Measurements from ENCODE around the gene ADAT3.

The ADAT3 gene

DNA sequence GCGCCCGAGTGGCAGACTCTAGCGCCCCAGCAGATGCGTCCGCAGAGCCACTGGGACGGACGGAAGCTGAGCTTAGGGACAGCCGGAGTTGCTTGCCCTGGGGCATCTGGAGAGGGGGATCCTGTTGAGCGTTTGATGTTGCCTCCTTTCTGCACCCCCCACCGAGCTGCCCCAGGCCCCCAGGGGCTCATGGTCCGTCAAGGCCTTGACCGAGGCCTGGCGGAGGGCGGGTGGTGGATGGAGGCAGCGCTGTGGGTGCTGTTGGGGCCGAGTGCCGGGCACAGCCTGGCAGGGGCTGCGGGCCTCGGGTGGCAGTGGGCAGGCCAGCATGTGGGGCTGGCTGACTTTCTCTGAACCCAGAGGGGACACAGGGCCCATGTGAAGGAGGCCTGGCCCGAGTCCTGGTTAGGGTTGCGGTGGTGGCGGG lies 38.5 kb downstream of the ADAT3 start:
- no peak for DNase-seq

DNA sequence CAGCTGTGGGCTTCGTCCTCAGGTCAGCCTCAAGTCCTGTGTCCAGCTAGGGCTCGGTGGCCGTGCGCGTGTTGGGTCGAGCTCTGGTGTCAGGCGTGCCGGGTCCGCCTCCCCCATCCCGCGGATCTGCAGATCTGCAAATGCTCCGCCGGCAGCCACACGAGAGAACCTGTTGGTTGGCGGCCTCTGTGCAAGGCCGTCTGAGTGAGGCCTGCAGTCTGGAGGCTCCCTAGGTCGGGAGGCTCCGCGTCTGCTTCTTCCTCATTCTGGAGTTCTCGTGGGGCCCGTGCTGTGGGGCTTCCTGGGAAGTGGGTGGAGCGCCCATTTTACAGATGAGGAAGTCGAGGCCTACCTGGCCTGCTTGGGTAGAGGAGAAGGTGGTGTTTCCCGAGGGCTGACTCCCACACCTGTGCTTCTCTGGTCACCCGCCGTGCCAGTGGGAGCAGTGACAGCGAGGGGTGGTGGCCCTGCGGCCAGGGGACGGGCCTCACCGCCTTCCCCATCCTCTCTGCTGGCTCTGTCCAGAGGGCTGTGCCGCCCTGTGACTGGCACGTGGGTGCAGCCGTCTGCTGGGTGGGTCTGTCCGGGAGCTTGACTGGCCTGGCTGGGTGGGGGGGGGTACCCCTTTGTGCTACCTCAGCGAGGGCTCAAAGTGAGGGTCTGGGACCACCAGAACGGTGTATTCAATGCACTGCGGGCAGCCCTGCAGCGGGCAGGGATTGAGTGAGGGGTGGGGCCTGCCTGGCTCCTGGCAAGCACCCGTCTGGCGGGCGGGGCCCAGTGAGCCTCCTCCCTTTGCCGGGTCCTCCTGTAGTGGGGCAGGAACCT lies 39.1 kb downstream of the ADAT3 start:
- no peak for DNase-seq

DNA sequence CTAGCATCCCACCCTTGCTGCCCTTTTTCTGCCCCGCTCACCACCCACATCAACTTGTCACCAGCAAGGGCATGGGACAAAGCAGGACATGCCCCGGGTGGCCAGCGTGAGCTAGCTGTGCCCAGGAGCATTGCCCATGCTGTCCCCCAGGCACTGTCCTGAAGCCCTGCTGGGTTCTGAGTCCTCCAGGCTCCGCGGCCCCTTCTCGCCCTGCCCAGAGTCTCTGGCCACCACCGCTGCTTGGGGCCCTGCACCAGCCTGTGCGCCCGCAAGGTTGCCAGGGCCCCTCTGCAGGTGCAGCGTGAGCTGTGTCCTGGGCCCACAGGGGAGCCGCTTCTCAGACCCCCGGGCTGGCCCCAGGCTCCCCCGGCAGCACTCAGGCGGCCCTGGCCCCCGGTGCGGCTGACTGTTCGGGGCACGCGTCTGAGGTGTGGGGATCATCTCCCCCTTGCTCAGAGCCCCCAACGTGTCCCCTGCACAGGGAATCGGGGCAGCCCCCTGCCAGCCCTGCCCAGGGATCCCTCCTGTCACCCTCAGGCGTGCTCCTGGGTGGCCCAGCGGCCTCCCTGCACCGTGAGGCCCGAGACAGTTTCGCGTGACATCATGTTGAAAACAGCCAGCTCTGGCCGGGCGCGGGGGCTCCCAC lies 39.8 kb downstream of the ADAT3 start:
- DNase-seq = no peak

DNA sequence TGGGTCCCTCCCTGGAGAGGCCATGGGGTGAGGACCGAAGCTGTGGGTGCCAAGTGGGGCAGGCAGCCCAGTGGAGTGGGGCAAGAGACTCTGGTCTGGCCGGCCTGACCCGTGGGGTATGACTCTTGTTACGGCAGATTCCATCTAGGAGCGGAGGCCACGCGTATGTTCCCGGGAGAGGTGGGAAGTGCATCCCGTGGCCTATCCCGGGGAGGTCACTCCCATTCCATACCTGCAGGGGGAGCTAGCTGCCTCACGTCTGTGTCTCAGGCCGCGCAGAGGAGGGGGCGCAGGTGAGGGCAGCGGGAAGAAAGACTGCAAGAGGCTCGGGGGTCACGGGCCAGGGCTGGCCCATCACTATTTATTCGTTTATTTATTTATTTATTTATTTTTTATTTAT lies 40.7 kb downstream of the ADAT3 start:
- no peak for DNase-seq

DNA sequence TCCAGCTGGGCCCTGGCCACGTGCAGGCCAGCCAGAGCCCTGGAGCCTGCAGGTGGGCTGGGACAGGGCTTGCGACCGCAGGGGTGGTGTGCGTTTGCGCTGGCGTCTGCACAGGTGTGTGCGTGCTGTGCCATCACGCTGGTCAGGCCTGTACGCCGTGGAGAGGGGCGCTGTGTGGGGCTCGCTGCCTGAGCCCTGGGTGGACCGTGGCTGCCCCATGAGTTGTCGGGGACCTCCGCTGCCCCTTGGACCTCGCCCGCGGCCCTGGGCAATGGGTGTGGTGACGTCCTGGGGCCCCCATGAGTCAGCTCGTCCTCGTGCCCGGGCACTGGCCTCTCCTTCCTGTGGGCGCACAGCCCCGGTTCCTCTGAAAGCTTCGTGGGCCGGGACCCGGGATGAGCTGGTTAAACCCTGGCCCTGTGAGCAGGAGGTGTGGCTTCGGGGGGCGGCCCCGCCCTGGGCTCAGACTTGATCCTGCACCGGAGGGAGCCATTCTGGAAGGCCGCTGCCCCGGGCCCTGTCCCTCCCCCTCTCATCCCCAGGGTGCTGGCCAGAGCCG lies 42.5 kb downstream of the ADAT3 start:
- no peak for DNase-seq

DNA sequence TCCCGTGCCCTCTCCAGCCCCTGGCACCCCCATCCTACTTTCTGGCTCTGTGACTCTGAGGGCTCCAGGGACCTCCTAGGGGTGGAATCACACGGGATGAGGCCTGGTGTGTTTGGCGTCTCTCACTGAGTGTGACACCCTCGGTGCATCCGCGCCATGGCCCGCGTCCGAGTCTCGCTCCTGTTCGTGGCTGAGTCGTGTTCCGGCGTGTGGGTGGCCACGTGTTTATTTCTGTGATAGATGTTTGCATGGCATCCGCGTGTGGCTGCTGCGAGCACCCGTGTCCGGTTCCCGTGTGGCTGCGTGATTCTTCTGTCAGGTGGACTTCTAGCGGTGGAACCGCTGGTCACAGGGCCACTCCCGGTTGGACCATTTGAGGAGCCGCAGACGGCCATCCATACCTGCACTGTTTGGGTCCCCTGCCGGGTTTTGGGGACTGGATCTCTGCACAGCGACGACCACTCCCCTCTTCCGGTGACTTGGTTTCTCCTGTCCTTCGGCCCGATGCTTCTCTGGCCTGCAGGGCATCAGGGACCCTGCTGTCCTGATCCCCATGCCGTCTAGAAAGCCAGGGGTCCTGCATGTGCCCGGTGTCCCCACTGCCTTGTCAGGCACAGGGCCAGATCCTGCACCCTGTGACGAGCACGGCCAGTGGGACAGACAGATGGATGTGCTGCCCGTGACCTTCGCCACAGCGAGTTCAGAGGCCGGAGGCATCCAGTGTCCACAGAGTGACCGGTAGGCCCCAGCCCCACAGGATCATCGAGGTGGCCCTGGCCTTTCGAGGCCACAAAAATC lies 44.3 kb downstream of the ADAT3 start:
- no peak for DNase-seq

DNA sequence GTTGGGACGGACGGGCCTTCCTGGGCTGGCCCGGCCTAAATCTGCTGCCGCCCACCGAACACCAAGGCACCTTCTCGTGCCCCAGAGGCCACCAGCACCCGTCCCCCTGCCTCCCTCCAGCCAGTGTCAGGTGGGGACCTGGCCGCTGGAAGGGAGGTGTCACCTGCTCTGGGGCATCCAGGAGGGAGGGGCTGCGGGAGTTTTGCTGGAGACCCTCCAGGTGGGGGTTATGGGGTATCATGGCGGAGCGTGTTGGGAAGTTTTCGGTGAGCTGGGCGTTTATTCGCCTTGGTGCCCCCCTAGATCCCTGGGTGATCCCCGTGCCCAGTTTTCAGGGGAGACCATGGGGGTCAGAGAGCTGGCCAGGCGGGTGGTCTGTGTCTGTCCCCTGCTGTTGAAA lies 45.4 kb downstream of the ADAT3 start:
- no peak for DNase-seq

DNA sequence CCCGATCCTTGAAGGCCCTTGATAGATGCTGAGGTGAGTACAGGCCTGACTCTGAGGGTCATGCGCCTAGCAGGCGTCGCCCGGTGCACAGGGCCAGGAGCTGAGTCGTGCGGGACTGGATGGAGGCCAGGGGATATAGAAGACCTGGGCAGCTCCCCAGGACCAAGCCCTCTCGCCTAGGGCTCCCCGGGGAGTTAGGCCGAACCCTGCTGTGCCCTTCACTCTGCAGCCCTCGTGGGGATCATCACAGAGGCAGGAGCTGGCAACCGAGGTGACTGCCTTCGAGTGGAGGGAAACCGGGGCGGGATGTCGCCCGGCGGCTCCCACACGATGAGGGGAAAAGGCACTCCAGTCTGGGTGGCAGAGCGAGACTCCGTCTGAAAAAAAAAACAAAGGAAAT lies 47.4 kb downstream of the ADAT3 start:
- no peak for DNase-seq

DNA sequence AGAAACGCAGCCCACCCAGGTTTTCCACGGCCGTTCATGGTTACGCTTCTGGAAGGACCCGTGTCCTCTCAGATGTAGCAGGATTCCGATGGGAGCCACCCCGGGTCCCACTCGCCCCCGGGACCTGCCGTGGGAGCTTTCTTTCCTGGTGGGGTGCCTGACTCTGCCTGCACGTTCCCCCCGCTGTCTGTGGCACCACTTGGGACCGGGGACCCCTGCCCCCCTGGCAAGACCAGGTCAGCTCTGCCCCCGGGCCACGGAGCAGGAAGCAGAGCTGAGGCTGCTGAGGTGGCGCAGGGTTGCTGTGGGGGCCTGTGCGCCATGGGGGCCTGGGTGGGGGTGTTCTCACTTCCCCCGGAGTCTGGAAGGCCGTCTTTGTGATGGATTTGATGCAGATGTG lies 47.8 kb downstream of the ADAT3 start:
- DNase-seq = no peak

DNA sequence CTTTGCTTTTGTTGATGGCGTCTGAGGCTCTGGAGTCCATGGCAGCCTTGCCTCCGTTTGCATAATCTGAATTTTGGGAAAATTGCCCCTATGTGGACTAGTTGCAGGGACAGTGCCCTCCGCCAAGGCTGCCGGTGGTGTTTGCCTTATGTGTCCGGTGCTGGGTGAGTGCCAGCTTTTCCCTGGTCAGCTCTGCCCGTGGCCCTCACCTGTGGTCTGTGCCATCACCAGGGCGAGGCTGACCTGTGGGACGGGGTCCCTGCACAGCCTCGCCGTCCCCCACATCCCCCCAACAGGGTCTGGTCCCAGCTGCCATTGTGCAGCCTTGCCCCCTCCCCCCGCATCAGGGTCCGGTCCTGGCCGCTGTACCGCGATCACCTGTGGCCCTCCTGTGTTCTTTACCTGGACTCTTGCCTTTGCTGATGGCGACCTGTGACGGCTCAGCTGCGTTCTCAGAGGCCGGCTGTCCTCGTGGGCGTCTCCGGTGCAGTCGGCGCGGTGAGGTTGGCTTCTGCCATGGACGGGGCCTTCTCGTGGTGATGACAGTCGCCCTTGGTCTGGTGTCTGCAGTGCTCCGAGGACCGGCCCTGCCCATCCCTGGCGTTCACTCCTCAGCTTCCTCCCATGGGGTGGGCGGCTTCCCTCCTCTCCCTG lies 48.4 kb downstream of the ADAT3 start:
- DNase-seq = no peak

DNA sequence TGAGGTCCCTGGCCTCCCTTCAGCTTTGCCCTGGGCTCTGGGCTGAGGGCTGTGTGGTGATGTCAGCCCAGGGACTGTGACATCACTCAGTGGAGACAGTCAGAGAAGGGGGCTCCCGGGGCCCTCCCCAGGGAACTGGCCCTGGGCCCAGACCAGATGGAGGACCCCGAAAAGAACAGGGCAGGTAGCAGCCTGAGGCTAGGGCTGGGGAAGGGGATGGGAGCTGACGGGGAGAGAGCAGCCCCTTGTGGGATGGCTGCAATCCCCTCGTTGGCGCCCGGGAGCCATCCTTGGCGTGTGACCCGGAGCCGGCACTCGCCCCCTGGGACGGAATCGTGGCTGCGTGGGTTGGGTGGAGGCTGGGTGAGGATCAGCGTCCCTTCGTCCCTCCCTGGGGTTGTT lies 49.3 kb downstream of the ADAT3 start:
- DNase-seq = no peak

DNA sequence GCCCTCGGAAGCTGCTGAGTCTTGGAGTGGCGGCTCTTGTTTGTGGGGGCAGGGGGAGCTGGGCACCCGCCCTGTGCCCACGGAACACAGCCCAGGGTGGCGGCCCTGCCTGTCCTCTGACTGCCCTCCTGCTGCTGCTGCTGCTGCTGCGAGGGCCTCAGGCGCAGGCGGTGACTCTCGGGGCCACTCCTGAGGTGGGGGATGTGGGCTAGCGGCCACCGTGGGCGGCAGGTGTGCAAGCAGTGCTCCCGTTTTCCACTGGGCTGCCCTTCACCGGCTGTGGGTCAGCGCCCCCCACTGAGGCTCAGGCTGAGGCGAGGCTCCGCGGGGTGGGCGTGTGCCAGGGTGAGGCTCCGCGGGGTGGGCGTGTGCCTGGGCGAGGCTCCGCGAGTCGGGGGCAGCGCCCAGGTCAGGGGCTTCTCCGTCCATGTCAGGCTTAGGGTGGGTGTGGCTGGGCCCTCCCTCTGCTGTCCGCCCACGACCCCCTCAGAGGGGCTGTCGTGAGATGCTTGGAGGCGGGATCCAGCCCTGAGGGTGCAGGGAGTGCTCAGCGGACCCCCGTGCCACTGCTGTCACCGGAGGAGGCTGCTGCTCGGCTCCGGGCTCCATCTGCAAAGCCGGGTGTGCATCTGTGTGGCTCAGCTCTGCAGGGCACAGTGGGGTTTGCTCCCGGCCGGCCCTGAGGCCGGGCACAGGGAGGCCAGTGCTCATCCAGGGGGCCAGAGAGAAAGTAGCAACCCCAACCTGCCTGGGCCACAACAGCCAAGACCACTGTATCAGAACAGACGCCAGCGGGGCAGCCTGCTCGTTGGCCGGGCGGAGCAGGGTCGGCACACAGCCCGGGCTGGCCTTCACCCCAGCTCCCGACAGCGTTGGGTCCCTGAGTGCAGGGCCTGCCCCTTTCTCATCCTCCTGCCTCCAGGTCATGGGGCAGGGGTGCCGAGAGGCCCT lies 50.2 kb downstream of the ADAT3 start:
- DNase-seq = no peak

DNA sequence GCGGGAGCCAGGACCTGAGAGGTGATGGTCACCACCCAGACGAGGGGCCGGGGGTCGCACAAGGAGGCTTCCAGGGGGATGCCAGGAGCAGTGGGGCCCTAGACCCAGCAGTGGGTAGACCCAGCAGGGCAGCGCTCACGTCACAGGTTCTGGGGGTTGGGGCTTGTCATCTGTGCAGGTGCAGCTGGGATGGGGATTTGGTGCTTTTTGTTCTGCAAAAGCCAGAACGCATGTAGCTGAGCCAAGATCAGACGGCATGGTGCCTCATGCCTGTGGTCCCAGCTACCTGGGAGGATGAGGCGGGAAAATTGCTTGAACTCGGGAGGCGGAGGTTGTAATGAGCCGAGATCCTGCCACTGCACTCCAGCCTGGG lies 50.9 kb downstream of the ADAT3 start:
- no peak for DNase-seq

DNA sequence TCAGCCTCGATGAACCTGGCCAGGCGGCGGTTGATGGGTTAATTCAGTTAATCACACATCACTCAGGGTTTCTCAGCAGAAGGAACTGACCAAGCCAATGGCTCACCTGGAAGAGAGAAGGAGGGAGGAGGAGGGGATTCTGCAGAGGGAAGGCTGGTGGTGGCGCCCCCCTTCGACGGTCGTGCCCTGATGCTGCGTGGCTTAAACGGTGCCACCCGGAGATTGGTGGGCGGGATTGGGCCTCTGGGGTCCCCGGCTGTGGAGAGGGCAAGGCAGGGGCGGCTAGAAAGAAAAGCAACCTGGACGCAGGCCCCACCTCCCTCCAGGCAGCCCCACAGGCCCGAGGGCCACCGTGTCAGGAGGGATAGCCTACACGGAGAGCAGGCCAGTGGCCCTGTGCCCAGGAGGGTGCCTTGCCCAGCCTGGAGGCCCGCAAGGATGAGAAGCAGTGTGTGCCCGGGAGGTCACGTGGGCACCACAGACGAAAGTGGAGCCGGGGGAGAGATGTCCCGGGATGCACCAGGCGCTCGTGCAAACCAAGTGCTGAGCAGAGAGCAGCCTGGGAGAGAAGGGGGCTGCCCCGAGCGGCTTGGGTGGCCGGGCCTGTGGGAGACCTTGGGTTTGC lies 51.8 kb downstream of the ADAT3 start:
- DNase-seq = no peak

DNA sequence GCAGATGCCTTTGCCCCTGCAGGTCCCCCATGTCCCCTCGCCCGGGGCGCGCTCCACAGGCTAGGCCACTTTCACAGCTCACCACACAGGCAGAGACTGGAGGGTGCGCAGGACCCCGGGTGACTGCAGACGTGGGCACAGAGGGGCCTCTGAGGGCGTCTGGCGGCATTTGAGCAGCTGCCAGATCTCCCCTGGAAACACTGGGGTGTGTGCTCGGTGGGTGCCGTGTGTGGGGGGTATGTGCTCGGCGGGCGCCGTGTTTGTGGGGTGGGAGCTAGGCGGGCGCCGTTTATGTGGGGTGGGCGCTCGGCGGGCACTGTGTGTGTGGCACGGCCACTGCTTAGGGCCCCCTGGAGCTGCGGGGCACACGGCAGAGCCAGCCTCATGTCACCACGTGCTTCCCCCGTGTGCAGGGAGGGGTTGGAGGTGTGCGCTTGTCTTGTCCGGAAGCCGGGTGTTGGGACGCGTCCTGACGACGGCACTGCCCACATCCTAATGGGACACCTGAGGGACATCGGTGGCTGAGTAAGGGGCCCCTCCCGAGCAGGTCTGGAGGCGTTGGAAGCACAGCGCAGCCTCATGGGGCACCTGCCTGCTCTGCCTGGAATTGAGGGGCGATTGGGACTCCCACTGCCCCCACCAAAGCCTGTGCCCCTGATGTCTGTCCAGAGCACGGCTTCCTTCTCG lies 52.5 kb downstream of the ADAT3 start:
- DNase-seq = no peak

DNA sequence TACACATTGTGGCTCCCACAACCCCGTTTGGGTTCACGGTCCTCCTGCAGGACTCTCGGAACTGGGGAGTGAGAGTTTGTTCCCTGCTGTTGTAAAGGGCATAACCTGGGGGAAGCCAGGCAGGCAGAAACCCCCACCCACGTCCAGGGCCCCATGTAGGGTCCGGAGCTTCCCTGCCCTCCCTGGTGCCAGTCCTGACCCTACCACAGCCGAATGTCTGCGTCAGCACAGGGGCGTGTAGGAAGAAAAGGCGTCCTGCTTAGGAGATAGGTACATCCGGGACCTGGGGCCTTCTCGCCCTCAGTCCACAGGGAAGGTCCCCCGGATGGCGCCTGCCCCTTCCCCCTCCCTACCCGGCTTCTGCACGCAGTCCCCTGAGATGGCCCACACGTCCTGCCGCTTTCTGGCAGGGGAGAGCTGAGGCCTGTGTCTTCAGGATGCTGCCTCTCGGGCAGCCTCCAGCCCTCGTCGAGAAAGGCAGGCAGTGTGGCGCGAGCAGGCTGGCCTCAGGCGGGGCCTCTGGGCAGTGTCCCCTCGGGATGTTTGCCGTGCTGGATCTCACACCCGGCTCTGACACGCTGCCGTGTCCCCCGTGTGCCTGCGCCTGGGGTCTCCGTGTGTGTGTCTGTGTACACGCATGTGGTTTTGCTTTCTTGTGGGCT lies 54.9 kb downstream of the ADAT3 start:
- DNase-seq = no peak

DNA sequence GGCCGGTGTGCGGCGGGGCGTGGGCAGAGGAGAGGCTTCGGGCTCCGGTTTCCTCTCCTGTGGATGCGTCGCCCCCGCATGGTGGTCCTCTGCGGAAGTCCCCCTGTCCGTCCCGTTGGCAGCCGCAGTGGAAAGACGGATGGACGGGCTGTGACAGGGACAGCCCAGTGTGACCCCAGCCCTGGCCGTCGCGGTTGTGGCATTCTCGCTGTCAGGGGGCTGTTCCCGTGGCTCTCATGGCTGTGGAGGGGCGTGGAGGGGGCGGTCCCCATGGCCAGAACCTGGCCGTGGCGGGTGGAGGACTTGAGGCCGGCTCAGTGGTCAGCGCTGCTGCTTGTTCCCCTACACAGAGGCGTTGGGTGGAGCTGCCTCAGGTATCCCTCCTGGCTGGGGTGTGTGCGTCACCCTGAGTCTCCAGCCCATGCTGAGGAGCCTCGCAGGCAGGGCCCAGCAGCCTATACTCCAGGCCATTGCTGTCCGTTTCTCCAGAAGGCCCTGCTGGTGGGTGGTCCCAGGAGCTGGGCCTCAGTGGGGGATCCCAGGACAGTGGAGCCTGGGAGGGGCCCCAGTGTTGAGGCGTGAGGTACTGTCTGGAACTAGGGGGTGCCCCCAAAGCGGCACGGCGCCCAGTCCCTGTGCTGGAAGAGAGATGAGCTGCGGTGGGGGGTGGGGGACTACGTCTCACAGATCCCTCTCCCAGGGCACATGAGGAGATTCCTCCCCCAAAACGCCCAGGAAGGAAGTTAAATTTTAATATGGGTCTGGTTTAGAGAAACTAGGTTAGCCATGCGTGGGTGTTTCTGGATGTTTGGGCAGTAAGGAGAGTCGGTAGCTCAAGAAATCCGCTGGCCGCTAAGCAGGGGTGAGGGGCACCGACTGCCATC lies 56.0 kb downstream of the ADAT3 start:
- no peak for DNase-seq

DNA sequence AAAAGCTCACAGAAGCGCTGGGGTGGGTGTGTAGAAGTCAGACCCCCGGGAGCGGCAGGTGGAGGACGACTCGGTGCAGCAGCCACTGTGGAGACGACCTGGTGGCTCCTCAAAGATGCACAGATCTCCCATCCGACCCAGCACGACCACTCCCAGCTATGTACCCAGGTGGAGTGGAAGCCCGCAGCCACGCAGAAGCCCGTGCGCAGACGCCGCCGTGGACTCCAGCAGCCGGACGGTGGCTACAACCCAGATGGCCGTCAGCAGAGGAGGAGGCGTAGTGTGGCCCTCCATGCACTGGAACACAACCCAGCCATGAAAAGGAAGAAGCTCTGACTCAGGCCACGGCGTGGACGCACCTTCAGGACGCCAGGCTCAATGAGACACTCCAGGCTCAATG lies 57.5 kb downstream of the ADAT3 start:
- no peak for DNase-seq
